ENCODE measurements around the gene RO60. TPM values are rescaled to one million over a fixed set of nuclear protein-coding genes. Genes with fewer than 3 reads are reported as not detected.
A peak's percentile ranks its signal among the peaks of the same experiment; 100 is the strongest.

RO60 gene
- total RNA-seq, 1 experiment from 2014 or later, result 229 TPM

DNA sequence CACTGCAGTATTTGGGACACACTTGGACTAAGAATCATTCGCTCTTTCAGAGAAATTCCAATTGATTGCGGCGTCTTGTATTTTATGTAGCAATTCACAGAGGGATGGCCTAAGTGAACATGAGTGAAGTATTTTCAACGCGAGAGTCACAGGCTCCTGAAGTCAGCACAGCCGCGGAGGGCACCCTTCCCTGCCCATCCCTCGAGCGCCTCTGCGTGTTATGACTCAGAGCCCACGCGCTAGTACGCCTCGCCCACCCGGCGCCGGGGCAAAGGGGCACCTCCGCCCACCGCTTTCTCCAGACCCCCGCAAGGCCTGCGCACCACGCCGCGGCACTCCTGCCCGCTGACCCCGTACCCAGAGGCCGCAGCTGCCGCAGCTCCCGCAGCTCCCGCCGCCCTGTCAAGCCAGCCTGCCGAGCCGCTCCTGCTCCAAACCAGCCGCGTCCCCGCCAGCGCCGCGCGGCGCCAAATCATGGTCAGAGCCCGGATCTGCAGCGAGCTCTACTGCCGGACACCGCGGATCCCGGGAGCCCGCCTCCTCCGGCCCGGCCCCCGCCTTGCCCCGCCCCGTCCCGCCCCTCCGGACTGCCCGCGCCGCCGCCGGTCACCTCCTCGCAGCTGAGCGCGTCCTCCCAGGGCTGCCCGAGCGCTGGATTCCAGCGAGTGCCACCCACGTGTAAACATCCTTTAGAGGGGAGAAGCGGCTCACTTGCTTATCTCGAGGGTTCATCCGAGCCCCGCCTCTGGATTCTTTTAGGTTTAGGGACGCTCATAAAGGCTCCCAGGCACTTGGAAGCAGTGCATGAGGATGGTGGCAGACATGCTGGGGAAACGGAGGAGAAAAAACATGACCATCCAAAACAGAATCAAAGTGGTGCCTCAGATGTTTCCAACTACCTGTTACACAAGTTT, 45.8 kb downstream of the RO60 start, which contains the start of gene GLRX2:
TSS of gene GLRX2 (minus strand) at position 508 of the 914 bp plus-strand sequence. CDS start at position 476, 32 bp downstream.
- peak; percentile 91 for DNase-seq (ENCODE audit: extremely low read depth, low read depth)

DNA sequence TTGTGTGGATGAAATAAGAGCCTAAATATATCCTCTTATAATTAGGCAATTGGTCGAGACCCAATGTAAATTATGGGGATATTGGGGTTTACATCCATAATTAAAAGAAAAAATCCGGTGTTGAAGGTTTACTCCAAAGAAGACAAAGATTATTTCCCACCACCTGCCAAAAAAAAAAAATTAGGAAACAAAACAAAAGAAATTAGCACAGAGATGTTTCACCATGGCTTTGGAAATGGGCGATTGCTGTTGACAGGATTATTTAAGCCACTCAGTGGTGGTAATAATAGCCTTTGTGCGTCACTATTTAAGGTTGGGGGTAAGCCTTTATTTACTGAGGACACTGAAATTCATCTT, 46.4 kb downstream of the RO60 start:
- no peak for DNase-seq (ENCODE audit: extremely low read depth, low read depth)

DNA sequence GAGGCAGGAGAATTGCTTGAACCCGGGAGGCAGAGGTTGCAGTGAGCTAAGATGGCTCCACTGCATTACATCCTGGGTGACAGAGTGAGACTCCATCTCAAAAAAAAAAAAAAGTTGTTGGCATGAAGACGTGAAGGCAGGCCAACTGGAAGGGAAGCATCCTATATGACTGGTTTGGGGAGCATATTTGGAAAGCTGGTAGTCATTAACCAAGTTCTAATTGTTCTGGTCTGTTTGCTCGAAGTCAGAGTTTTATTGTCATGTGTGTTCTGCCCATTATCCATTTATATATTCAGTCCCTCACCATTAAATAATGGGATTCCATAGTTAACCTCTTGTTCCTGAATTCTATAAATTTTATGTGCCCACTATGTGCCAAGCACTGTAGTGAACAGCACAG, 49.1 kb downstream of the RO60 start:
- DNase-seq (ENCODE audit: extremely low read depth, low read depth), result no peak

Small RNA genes within 50 kb of the gene (small RNA-seq; reads per million reads assigned to genes)
- 0 to 0.18 reads per million in 2 experiments for gene SCARNA18B

Other genes starting within 250 kb of the RO60 start
- gene UCHL5, start 252 bp upstream of the RO60 start, total RNA-seq (2014; rRNA removed; shearing (Covaris generic)), result 78.0 and 93.7 TPM in 2 replicates
- 65.5 and 80.0 TPM in 2 replicates for gene GLRX2, start 45.8 kb downstream of the RO60 start, total RNA-seq (2014; rRNA removed; shearing (Covaris generic))
- gene CDC73, start 62.4 kb downstream of the RO60 start, total RNA-seq (2014; rRNA removed; shearing (Covaris generic)), result 33.8 and 42.8 TPM in 2 replicates
- not detected in 2 replicates for gene B3GALT2, start 127.0 kb downstream of the RO60 start, total RNA-seq (2014; rRNA removed; shearing (Covaris generic))

Measured in NCI-H460 (cell line).